ENCODE measurements around the gene NCOA5. TPM values are rescaled to one million over a fixed set of nuclear protein-coding genes. Genes with fewer than 3 reads are reported as not detected.

Gene NCOA5
- total RNA-seq, 1 donor from 2014 or later = 34.3 TPM

GRCh38 chr20:46021361-46022359 lies 68.1 kb downstream of the NCOA5 start:
- DNase-seq (ENCODE audit: extremely low read depth, low read depth, low spot score) = no peak

- DNase-seq (ENCODE audit: extremely low read depth, low read depth, low spot score) = no peak
These were observed 69.2 kb downstream of the NCOA5 start for GRCh38 chr20:46020555-46020954.

- DNase-seq (ENCODE audit: extremely low read depth, low read depth, low spot score) = no peak
These were observed 71.2 kb downstream of the NCOA5 start for GRCh38 chr20:46018611-46019010.

GRCh38 chr20:46018112-46018511 lies 71.7 kb downstream of the NCOA5 start:
- no peak for DNase-seq (ENCODE audit: extremely low read depth, low read depth, low spot score)

- no peak for DNase-seq (ENCODE audit: extremely low read depth, low read depth, low spot score)
These were observed 72.5 kb downstream of the NCOA5 start for GRCh38 chr20:46017272-46017671.

- no peak for DNase-seq (ENCODE audit: extremely low read depth, low read depth, low spot score)
These were observed 75.0 kb downstream of the NCOA5 start for GRCh38 chr20:46014517-46015396.

- DNase-seq (ENCODE audit: extremely low read depth, low read depth, low spot score) = no peak
These were observed 75.8 kb downstream of the NCOA5 start for GRCh38 chr20:46013829-46014516.

GRCh38 chr20:46013322-46013828 lies 76.4 kb downstream of the NCOA5 start:
- no peak for DNase-seq (ENCODE audit: extremely low read depth, low read depth, low spot score)

- no peak for DNase-seq (ENCODE audit: extremely low read depth, low read depth, low spot score)
These were observed 76.8 kb downstream of the NCOA5 start for GRCh38 chr20:46012921-46013320.

GRCh38 chr20:46011631-46012482 lies 77.9 kb downstream of the NCOA5 start:
- DNase-seq (ENCODE audit: extremely low read depth, low read depth, low spot score) = no peak

Other genes starting within 250 kb of the NCOA5 start
- 31.0 and 32.3 TPM in 2 replicates for gene ACOT8, start 232.6 kb downstream of the NCOA5 start, total RNA-seq
- 6.2 and 6.7 TPM in 2 replicates for gene ZSWIM3, start 232.3 kb downstream of the NCOA5 start, total RNA-seq
- 9.4 and 11.4 TPM in 2 replicates for gene ZSWIM1, start 208.7 kb downstream of the NCOA5 start, total RNA-seq
- 0.29 TPM in 1 of 2 replicates, not detected in the other for gene SPATA25, start 202.3 kb downstream of the NCOA5 start, total RNA-seq
- gene NEURL2, start 198.8 kb downstream of the NCOA5 start, total RNA-seq = 3.4 and 4.8 TPM in 2 replicates
- gene CTSA, start 198.6 kb downstream of the NCOA5 start, total RNA-seq = 190 and 234 TPM in 2 replicates
- 24.6 and 28.1 TPM in 2 replicates for gene PLTP, start 177.8 kb downstream of the NCOA5 start, total RNA-seq
- gene PCIF1, start 155.3 kb downstream of the NCOA5 start, total RNA-seq = 12.8 and 17.4 TPM in 2 replicates
- 12.5 and 19.3 TPM in 2 replicates for gene ZNF335, start 117.8 kb downstream of the NCOA5 start, total RNA-seq
- 0.12 and 1.1 TPM in 2 replicates for gene MMP9, start 81.1 kb downstream of the NCOA5 start, total RNA-seq
- gene SLC12A5, start 60.7 kb downstream of the NCOA5 start, total RNA-seq = 0.34 and 2.2 TPM in 2 replicates
- 9.3 and 14.0 TPM in 2 replicates for gene CD40, start 28.4 kb upstream of the NCOA5 start, total RNA-seq
- 0.06 TPM in 1 of 2 replicates, not detected in the other for gene CDH22, start 218.5 kb upstream of the NCOA5 start, total RNA-seq

Measured in glomerular endothelial cell (primary cell).